Measurements from ENCODE around the gene KCNK5. TPM values are rescaled to one million over a fixed set of nuclear protein-coding genes. Genes with fewer than 3 reads are reported as not detected.

The KCNK5 gene
- total and polyA plus RNA-seq, 12 donors, result 0.06 to 1.1 (median 0.25) TPM; not detected in 1

DNA sequence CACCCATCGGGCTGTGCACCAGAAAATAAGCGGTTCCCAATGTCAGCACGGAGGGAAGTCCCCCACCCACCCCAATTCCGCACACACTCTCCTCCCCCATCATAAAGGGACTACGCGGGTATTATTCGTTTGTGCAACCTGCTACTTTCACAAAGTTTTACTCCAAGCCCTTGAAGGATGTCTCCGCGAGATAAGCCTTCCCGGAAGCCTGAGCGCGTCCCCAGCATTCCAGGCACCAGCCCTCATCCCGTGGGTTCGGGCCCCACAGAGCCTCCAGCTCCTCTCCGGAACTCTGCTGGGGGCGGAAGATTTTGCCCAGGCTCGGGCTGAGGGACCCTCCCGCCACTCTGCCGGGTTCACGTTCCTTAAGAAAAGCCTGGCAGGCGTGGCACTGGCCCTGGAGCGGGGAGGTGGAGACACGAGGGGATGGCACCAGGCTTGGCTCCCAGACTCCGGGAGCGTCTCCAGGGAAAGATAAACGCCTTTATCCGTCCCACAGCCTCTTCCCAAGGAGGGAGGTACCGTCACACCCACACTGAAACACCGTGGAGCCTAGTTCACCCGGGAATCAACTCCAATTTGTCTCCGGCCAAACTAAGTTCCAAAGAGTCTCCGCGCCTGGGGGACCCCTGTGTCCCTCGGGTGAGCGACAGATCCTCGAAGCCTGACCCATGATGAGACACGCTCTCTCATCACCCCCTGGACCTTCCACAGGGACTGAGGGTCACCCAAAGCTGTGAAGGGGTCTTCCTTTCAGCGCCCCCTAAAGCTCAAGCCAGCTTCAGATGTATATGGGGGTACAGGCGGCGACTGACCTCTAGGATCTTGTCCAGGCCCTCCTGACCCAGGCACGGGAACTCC, 934 bp downstream of the KCNK5 start:
- ATAC-seq, result peak in 3 of 8 donors; percentile 5 to 22 (median 9)
- no peak overlapping the region for H3K27ac ChIP-seq
- 34 to 38% methylated on average over 41 of the region's 41 CpGs for WGBS, 2 donors

DNA sequence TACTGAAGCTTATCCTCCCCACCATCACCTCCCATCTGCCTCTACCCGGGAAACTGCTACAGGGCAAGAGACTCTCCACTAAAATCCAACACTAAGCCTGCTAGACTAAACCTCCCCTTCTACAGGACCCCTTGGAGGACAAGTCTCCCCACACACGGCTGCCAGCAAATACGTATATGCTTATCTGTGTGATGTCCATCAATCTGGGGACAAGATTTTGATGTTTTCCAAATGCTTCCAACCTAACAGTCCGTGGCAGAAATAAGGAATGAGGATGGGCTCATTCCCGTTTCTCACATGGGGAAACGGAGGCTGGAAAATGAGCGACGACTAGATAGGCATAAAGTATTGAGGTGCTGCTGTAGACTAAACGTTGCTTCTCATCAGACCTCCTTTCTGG, 1.8 kb downstream of the KCNK5 start:
- Histone ChIP-seq H3K4me1 (peaks cover 2 to 43% (median 14%) of the 10 kb centered on the region in 9 donors), H3K36me3 (no peaks in the 10 kb centered on the region)
- ATAC-seq, result no peak

More for the DNA sequence above, 934 bp downstream of the KCNK5 start:
- Histone ChIP-seq H3K4me1 (peaks cover 2 to 43% (median 14%) of the 10 kb centered on the region in 9 donors), H3K9me3 (no peaks in the 10 kb centered on the region), H3K36me3 (no peaks in the 10 kb centered on the region), H3K27me3 (peaks cover 0 to 66% (median 49%) of the 10 kb centered on the region in 7 donors), H3K4me3 (peak overlapping the region in 9 of 10 donors; percentile 34 to 62 (median 49))
- TF ChIP-seq, protein P1, sequence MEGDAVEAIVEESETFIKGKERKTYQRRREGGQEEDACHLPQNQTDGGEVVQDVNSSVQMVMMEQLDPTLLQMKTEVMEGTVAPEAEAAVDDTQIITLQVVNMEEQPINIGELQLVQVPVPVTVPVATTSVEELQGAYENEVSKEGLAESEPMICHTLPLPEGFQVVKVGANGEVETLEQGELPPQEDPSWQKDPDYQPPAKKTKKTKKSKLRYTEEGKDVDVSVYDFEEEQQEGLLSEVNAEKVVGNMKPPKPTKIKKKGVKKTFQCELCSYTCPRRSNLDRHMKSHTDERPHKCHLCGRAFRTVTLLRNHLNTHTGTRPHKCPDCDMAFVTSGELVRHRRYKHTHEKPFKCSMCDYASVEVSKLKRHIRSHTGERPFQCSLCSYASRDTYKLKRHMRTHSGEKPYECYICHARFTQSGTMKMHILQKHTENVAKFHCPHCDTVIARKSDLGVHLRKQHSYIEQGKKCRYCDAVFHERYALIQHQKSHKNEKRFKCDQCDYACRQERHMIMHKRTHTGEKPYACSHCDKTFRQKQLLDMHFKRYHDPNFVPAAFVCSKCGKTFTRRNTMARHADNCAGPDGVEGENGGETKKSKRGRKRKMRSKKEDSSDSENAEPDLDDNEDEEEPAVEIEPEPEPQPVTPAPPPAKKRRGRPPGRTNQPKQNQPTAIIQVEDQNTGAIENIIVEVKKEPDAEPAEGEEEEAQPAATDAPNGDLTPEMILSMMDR (IDR thresholded peaks at IDR 0.05), result no peak
- no peak for DNase-seq
- intact Hi-C loops (cut with DNase I), result no loop called here

DNA sequence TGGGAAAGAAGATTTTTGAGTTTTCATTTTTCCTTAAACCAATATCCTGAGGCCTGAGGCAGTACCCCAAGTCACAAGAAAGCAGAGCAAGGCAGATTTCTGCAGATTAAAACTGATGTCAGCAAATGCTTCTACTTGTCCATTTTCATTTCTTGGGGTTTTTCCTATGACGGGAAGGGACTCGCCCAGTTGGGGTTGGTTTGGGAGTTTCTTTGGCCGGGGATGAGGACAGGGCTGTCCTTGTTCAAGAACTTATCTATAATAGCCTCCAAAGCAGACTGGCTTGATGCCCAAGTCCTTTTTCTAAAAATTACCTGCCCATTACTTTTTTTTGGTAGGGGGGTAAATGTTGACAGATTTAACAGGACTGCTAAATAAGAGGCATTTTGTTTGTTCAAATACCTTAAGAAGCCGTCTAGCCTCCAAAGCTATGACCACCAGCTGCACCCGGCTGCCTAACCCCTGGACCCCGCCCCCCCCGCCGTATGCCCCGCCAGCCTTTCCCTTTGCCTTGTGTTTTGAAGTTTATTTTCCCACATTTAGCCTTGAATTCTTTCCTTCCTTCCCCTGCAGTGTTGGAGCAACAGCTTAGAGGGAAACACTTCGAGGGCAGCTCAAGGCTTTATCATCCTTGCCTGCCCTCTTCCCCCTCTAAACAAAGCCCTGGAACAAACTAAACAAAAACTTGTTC, 2.5 kb downstream of the KCNK5 start:
- WGBS, 2 donors, result 43 to 53% methylated on average over 10 of the region's 10 CpGs
- H3K27ac ChIP-seq, result peak overlapping the region in 1 of 10 donors; percentile 65
- intact Hi-C loops (cut with DNase I), result no loop called here

More for the DNA sequence above, 1.8 kb downstream of the KCNK5 start:
- intact Hi-C loops (cut with DNase I), result no loop called here
- TF ChIP-seq, protein P1 (IDR thresholded peaks at IDR 0.05), result no peak
- Histone ChIP-seq H3K27me3 (peaks cover 0 to 68% (median 49%) of the 10 kb centered on the region in 7 donors), H3K4me3 (peak overlapping the region in 1 of 10 donors; percentile 62), H3K9me3 (no peaks in the 10 kb centered on the region), H3K27ac (no peak overlapping the region)
- DNase-seq, result no peak
- 56 to 58% methylated on average over 9 of the region's 9 CpGs for WGBS, 2 donors

More for the DNA sequence above, 2.5 kb downstream of the KCNK5 start:
- no peaks in the 10 kb centered on the region for H3K36me3 ChIP-seq
- no peak for DNase-seq
- H3K4me3 ChIP-seq, result no peak overlapping the region
- no peaks in the 10 kb centered on the region for H3K9me3 ChIP-seq
- H3K4me1 ChIP-seq, result peaks cover 2 to 43% (median 14%) of the 10 kb centered on the region in 9 donors
- H3K27me3 ChIP-seq, result peaks cover 0 to 74% (median 49%) of the 10 kb centered on the region in 7 donors
- ATAC-seq, result no peak
- TF ChIP-seq, protein P1 (IDR thresholded peaks at IDR 0.05), result no peak

Data from heart right ventricle (tissue), 16 donors.